ENCODE results near the gene MBOAT2.

DNA sequence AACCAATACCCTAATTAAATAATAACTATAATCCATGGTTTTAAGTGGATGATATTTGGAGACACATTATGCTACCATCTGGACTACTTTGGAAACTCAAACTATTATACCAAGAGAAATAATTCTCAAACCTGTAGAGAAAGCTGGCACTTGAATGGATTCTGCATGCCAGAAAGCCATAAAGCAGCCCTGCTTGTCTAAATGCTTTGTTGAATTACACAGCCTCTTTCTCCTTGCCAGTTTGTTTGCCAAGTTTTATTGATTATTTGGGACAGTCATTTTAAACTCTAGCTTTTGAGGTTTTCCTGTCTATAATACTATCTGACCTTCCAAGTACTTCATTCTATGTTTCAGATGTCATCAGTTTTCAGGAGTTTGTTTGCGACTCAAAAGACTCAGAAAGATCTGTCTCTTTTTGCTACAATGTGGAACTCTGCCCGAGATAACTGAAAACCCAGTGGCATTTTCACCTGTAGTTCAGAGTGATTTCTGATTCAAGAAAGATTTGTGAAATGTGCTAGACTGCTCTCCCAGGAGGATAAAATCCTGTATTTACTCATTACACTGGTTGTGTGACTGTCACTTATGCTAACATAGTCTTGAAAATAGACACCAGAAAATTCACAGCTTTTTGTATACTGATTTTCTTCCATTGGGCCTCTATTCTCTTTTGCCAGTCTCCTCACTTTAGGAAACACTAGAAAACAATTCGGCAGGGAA, 29.2 kb upstream of the MBOAT2 start:
- TF ChIP-seq, protein P1, sequence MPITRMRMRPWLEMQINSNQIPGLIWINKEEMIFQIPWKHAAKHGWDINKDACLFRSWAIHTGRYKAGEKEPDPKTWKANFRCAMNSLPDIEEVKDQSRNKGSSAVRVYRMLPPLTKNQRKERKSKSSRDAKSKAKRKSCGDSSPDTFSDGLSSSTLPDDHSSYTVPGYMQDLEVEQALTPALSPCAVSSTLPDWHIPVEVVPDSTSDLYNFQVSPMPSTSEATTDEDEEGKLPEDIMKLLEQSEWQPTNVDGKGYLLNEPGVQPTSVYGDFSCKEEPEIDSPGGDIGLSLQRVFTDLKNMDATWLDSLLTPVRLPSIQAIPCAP (CRISPR knock-in tag; IDR thresholded peaks at IDR 0.05; ENCODE audit: low read depth) = no peak
- TF ChIP-seq, protein P2, sequence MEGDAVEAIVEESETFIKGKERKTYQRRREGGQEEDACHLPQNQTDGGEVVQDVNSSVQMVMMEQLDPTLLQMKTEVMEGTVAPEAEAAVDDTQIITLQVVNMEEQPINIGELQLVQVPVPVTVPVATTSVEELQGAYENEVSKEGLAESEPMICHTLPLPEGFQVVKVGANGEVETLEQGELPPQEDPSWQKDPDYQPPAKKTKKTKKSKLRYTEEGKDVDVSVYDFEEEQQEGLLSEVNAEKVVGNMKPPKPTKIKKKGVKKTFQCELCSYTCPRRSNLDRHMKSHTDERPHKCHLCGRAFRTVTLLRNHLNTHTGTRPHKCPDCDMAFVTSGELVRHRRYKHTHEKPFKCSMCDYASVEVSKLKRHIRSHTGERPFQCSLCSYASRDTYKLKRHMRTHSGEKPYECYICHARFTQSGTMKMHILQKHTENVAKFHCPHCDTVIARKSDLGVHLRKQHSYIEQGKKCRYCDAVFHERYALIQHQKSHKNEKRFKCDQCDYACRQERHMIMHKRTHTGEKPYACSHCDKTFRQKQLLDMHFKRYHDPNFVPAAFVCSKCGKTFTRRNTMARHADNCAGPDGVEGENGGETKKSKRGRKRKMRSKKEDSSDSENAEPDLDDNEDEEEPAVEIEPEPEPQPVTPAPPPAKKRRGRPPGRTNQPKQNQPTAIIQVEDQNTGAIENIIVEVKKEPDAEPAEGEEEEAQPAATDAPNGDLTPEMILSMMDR (CRISPR knock-in tag; IDR thresholded peaks at IDR 0.05) = no peak
- TF ChIP-seq SP1 (IDR thresholded peaks at IDR 0.05) (no peak), SP1 (CRISPR knock-in tag; IDR thresholded peaks at IDR 0.05) (no peak)

Measured in HepG2 (cell line).